GM11168 (cell line): ENCODE results near the gene KCNK5.

Source experiments
- in situ Hi-C: fragments of 300-500 bp; cut with MboI; formaldehyde crosslinking; loops from one replicate; pipeline ENCODE4 v1.12.0; 2022; ENCODE audit warnings: low sequenced_read_pairs; ENCODE audit not compliant: unreplicated experiment

The KCNK5 gene

GRCh38 chr6:39243809-39244208 lies 14.5 kb upstream of the KCNK5 start:
- in situ Hi-C loops = no loop called here

- in situ Hi-C loops = no loop called here
These were observed 11.0 kb upstream of the KCNK5 start for GRCh38 chr6:39240155-39240757.

- in situ Hi-C loops = no loop called here
These were observed 10.4 kb upstream of the KCNK5 start for GRCh38 chr6:39239527-39240154.

GRCh38 chr6:39236742-39237141 lies 7.5 kb upstream of the KCNK5 start:
- in situ Hi-C loops = no loop called here

GRCh38 chr6:39233333-39233732 lies 4.1 kb upstream of the KCNK5 start:
- in situ Hi-C loops = no loop called here

GRCh38 chr6:39231521-39232243 lies 2.4 kb upstream of the KCNK5 start:
- in situ Hi-C loops = no loop called here

GRCh38 chr6:39230654-39231035 lies 1.4 kb upstream of the KCNK5 start:
- in situ Hi-C loops = no loop called here

- in situ Hi-C loops = no loop called here
These were observed 934 bp downstream of the KCNK5 start for GRCh38 chr6:39228111-39228971.

GRCh38 chr6:39227476-39227875 lies 1.8 kb downstream of the KCNK5 start:
- in situ Hi-C loops = no loop called here

GRCh38 chr6:39226639-39227329 lies 2.5 kb downstream of the KCNK5 start:
- in situ Hi-C loops = no loop called here

- in situ Hi-C loops = no loop called here
These were observed 3.3 kb downstream of the KCNK5 start for GRCh38 chr6:39225946-39226437.

- in situ Hi-C loops = no loop called here
These were observed 3.7 kb downstream of the KCNK5 start for GRCh38 chr6:39225543-39225942.

- in situ Hi-C loops = no loop called here
These were observed 4.6 kb downstream of the KCNK5 start for GRCh38 chr6:39224523-39225182.

GRCh38 chr6:39224011-39224410 lies 5.3 kb downstream of the KCNK5 start:
- in situ Hi-C loops = no loop called here

- in situ Hi-C loops = no loop called here
These were observed 5.7 kb downstream of the KCNK5 start for GRCh38 chr6:39223555-39223954.

- in situ Hi-C loops = no loop called here
These were observed 6.2 kb downstream of the KCNK5 start for GRCh38 chr6:39223061-39223460.

GRCh38 chr6:39221779-39222641 lies 7.3 kb downstream of the KCNK5 start:
- in situ Hi-C loops = no loop called here

- in situ Hi-C loops = no loop called here
These were observed 8.2 kb downstream of the KCNK5 start for GRCh38 chr6:39221115-39221514.
